HEK293T (cell line): ENCODE measurements around the gene GYG2.

Experiments
- CTCF ChIA-PET: fragments of 350-600 bp; formaldehyde crosslinking; extraction: SDS; loops from one replicate; lab custom pipeline; 2021; ENCODE audit warnings: antibody characterized with exemption, inconsistent platforms; lab: Yijun Ruan, JAX
- POLR2A ChIA-PET: fragments of 350-600 bp; formaldehyde crosslinking; extraction: SDS; loops from one replicate; lab custom pipeline; 2020; ENCODE audit warnings: antibody characterized with exemption, inconsistent platforms; lab: Yijun Ruan, JAX
- DNase-seq: peaks from one replicate; pipeline ENCODE4 v3.0.0; 2012; ENCODE audit warnings: mixed read lengths; ENCODE audit errors: extremely low spot score
- ARNT ChIP-seq: fragments of 450-650 bp; IDR thresholded peaks from 2 replicates; pipeline ENCODE4 v1.6.1; 2017; ENCODE audit warnings: mild to moderate bottlenecking
- BHLHE40 ChIP-seq: fragments of 450-650 bp; IDR thresholded peaks from 2 replicates; pipeline ENCODE4 v1.6.1; 2016; ENCODE audit warnings: mild to moderate bottlenecking, moderate library complexity, borderline replicate concordance
- CTBP1 ChIP-seq: fragments of 450-650 bp; IDR thresholded peaks from 2 replicates; pipeline ENCODE4 v1.6.1; 2016; ENCODE audit warnings: borderline replicate concordance
- ELF4 ChIP-seq: fragments of 450-650 bp; IDR thresholded peaks from 2 replicates; pipeline ENCODE4 v1.6.1; 2017; ENCODE audit warnings: antibody characterized with exemption
- FOXA1 ChIP-seq: fragments of 450-650 bp; IDR thresholded peaks from 2 replicates; pipeline ENCODE4 v1.6.1; 2016; ENCODE audit warnings: mild to moderate bottlenecking
- FOXK2 ChIP-seq: fragments of 450-650 bp; IDR thresholded peaks from 2 replicates; pipeline ENCODE4 v1.6.1; 2016; ENCODE audit warnings: mild to moderate bottlenecking
- FOXM1 ChIP-seq: fragments of 450-650 bp; IDR thresholded peaks from 2 replicates; pipeline ENCODE4 v1.6.1; 2017; ENCODE audit warnings: mild to moderate bottlenecking, borderline replicate concordance
- HDGF ChIP-seq: fragments of 450-650 bp; IDR thresholded peaks from 2 replicates; pipeline ENCODE4 v1.6.1; 2017; ENCODE audit warnings: antibody characterized with exemption, borderline replicate concordance
- L3MBTL2 ChIP-seq: fragments of 450-650 bp; conservative IDR thresholded peaks from 2 replicates; pipeline ENCODE4 v1.6.1; 2016; ENCODE audit warnings: mild to moderate bottlenecking
- LEF1 ChIP-seq: fragments of 450-650 bp; IDR thresholded peaks from 2 replicates; pipeline ENCODE4 v1.6.1; 2017; ENCODE audit warnings: mild to moderate bottlenecking, borderline replicate concordance
- NFRKB ChIP-seq: fragments of 450-650 bp; IDR thresholded peaks from 2 replicates; pipeline ENCODE4 v1.6.1; 2016; ENCODE audit warnings: mild to moderate bottlenecking, moderate library complexity
- SP1 ChIP-seq: fragments of 450-650 bp; IDR thresholded peaks from 2 replicates; pipeline ENCODE4 v1.6.1; 2017
- SUZ12 ChIP-seq: fragments of 450-650 bp; IDR thresholded peaks from 2 replicates; pipeline ENCODE4 v1.6.1; 2016; ENCODE audit warnings: mild to moderate bottlenecking
- TARDBP ChIP-seq: fragments of 450-650 bp; IDR thresholded peaks from 2 replicates; pipeline ENCODE4 v1.6.1; 2016
- ZNF384 ChIP-seq: fragments of 450-650 bp; IDR thresholded peaks from 2 replicates; pipeline ENCODE4 v1.6.1; 2016
- TF ChIP-seq, protein P1 (sequence below): fragments of 450-650 bp; IDR thresholded peaks from 2 replicates; pipeline ENCODE4 v1.6.1; 2016

The GYG2 gene

GRCh38 chrX:2898846-2899512 lies 70.2 kb downstream of the GYG2 start:
- no peak for TF ChIP-seq NFRKB
- POLR2A ChIA-PET = no interaction called here
- DNase-seq = no peak

DNA sequence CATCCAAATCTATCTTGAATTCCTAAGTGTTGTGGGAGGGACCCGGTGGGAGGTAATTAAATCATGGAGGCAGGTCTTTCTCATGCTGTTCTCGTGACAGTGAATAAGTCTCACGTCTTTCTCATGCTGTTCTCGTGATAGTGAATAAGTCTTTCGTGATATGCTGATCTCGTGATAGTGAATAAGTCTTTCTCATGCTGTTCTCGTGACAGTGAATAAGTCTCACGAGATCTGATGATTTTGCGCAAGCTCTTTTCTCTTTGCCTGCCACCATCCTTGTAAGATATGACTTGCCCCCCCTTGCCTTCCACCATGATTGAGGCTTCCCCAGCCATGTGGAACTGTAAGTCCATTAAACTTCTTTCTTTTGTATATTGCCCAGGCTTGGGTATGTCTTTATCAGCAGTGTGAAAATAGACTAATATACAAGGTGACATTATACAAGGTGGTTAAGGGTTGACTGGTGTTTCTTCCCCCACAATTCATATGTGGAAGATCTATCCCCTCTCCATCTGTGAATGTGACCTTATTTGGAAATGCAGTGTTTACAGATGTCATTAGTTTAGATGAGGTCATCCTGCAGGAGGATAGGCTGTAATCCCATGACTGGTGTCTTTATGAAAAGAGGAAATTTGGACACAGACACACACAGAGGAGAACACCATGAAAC lies 72.8 kb downstream of the GYG2 start:
- ChIA-PET POLR2A (no interaction called here), CTCF (no interaction called here)
- DNase-seq = no peak
- TF ChIP-seq LEF1 (no peak), SP1 (no peak), ARNT (no peak), L3MBTL2 (no peak), NFRKB (no peak), CTBP1 (no peak), FOXK2 (no peak), ELF4 (no peak), FOXA1 (no peak), BHLHE40 (no peak), HDGF (no peak), TARDBP (no peak), ZNF384 (no peak), FOXM1 (no peak)
- TF ChIP-seq, protein P1, sequence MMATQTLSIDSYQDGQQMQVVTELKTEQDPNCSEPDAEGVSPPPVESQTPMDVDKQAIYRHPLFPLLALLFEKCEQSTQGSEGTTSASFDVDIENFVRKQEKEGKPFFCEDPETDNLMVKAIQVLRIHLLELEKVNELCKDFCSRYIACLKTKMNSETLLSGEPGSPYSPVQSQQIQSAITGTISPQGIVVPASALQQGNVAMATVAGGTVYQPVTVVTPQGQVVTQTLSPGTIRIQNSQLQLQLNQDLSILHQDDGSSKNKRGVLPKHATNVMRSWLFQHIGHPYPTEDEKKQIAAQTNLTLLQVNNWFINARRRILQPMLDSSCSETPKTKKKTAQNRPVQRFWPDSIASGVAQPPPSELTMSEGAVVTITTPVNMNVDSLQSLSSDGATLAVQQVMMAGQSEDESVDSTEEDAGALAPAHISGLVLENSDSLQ = no peak

More at GRCh38 chrX:2898846-2899512, 70.2 kb downstream of the GYG2 start:
- CTCF ChIA-PET = no interaction called here

GRCh38 chrX:2902841-2903240 lies 74.1 kb downstream of the GYG2 start:
- no peak for TF ChIP-seq L3MBTL2
- no peak for TF ChIP-seq BHLHE40
- TF ChIP-seq NFRKB = no peak
- TF ChIP-seq SP1 = no peak
- no peak for TF ChIP-seq FOXA1
- no peak for TF ChIP-seq HDGF
- no peak for TF ChIP-seq TARDBP
- no peak for TF ChIP-seq ARNT
- no peak for TF ChIP-seq ZNF384
- no peak for TF ChIP-seq ELF4
- no peak for TF ChIP-seq CTBP1
- no peak for TF ChIP-seq FOXM1
- no peak for TF ChIP-seq FOXK2
- TF ChIP-seq, protein P1 = no peak
- no peak for TF ChIP-seq SUZ12
- no peak for DNase-seq
- ChIA-PET POLR2A (no interaction called here), CTCF (no interaction called here)

GRCh38 chrX:2903366-2903765 lies 74.6 kb downstream of the GYG2 start:
- TF ChIP-seq CTBP1 (no peak), HDGF (no peak), ELF4 (no peak), BHLHE40 (no peak), L3MBTL2 (no peak), FOXK2 (no peak), LEF1 (no peak), FOXM1 (no peak), NFRKB (no peak), FOXA1 (no peak), SUZ12 (no peak), ARNT (no peak), ZNF384 (no peak), TARDBP (no peak), SP1 (no peak)
- TF ChIP-seq, protein P1 = no peak
- ChIA-PET POLR2A (no interaction called here), CTCF (no interaction called here)
- DNase-seq = no peak

GRCh38 chrX:2907295-2907694 lies 78.6 kb downstream of the GYG2 start:
- ChIA-PET POLR2A (no interaction called here), CTCF (no interaction called here)
- no peak for DNase-seq
- TF ChIP-seq TARDBP (no peak), ZNF384 (no peak), LEF1 (no peak), SP1 (no peak), L3MBTL2 (no peak), BHLHE40 (no peak), SUZ12 (no peak)
- TF ChIP-seq, protein P1 = no peak

DNA sequence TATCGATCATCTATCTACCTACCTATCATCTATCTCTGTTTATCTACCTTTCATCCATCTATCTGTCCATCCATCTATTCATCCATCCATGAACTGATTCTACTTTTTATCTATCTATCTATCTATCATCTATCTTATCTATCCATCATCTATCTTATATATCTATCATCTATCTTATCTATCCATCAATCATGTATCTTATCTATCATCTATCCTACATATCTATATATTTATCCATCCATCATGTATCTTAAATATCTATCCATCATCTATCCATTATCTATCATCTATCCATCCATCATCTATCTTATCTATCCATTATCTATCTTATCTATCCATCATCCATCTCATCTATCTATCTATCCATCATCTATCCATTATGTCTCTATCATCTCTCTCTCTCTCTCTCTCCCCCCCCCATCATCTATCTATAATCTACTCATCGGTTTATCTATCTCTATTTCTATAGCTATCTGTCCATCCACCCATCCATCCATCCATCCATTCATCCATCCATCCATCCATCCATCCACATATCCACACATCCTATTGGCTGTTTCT lies 79.5 kb downstream of the GYG2 start:
- no peak for DNase-seq
- CTCF ChIA-PET = no interaction called here
- POLR2A ChIA-PET = no interaction called here
- TF ChIP-seq FOXK2 = no peak
- TF ChIP-seq TARDBP = no peak
- no peak for TF ChIP-seq ARNT
